Keratinocyte (primary cell): ENCODE measurements around the gene AP4B1. TPM values are rescaled to one million over a fixed set of nuclear protein-coding genes. Genes with fewer than 3 reads are reported as not detected.
A peak's percentile ranks its signal among the peaks of the same experiment; 100 is the strongest.

ENCODE experiments used
- DNase-seq: peaks from one replicate; pipeline ENCODE4 v3.0.0-alpha.2; 2011; ENCODE audit warnings: low read depth, missing footprints, low spot score
- FAIRE-seq: peaks from 2 replicates; lab custom pipeline; 2011; peaks lifted over from hg19 to GRCh38; lab: Jason Lieb, UNC
- H2AFZ ChIP-seq: 2 replicates; pipeline ENCODE4 v1.6.0; 2012; ENCODE audit warnings: low read length, control low read depth, inconsistent platforms; ENCODE audit not compliant: control insufficient read depth
- H3K27ac ChIP-seq: 2 replicates; pipeline ENCODE4 v1.5.1; 2011; ENCODE audit warnings: low read length; ENCODE audit not compliant: control insufficient read depth, insufficient read depth
- H3K27me3 ChIP-seq: 3 replicates; pipeline ENCODE4 v1.6.0; 2011; ENCODE audit warnings: low read length; ENCODE audit not compliant: control insufficient read depth, insufficient read depth; ENCODE audit errors: extremely low read depth
- H3K36me3 ChIP-seq, 2 experiments: 2 replicates in 1 of 2; 3 replicates in 1 of 2; pipeline ENCODE4 v1.5.1; 2011; ENCODE audit warnings: low read length in 2 of 2, mild to moderate bottlenecking in 1 of 2; ENCODE audit not compliant: control insufficient read depth in 2 of 2, insufficient read depth in 2 of 2; ENCODE audit errors: extremely low read depth in 1 of 2
- H3K4me1 ChIP-seq: 3 replicates; pipeline ENCODE4 v1.5.1; 2011; ENCODE audit warnings: low read length; ENCODE audit not compliant: control insufficient read depth, insufficient read depth; ENCODE audit errors: extremely low read depth
- H3K4me2 ChIP-seq: 3 replicates; pipeline ENCODE4 v1.6.0; 2011; ENCODE audit warnings: low read depth, low read length; ENCODE audit not compliant: control insufficient read depth, insufficient read depth; ENCODE audit errors: extremely low read depth
- H3K4me3 ChIP-seq, 3 experiments: fragments of 200-600 bp in 1 of 3; sonication (generic) in 1 of 3; 2 replicates in 2 of 3; 3 replicates in 1 of 3; pipeline ENCODE4 v1.5.1; 2011 to 2016; ENCODE audit warnings: low read length in 3 of 3, mild to moderate bottlenecking in 3 of 3, control low read depth in 2 of 3, inconsistent platforms in 1 of 3, low read depth in 1 of 3, mixed read lengths in 1 of 3, mixed run types in 1 of 3, moderate library complexity in 1 of 3; ENCODE audit not compliant: control insufficient read depth in 2 of 3, insufficient read depth in 2 of 3; ENCODE audit errors: extremely low read depth in 1 of 3
- H3K79me2 ChIP-seq: 2 replicates; pipeline ENCODE4 v1.6.0; 2012; ENCODE audit warnings: low read length; ENCODE audit not compliant: control insufficient read depth, insufficient read depth
- H3K9ac ChIP-seq: 3 replicates; pipeline ENCODE4 v1.6.0; 2011; ENCODE audit warnings: low read length; ENCODE audit not compliant: control insufficient read depth, insufficient read depth; ENCODE audit errors: extremely low read depth
- H3K9me1 ChIP-seq: 3 replicates; pipeline ENCODE4 v1.6.0; 2011; ENCODE audit warnings: low read length; ENCODE audit not compliant: control insufficient read depth, insufficient read depth; ENCODE audit errors: extremely low read depth
- H3K9me3 ChIP-seq: 2 replicates; pipeline ENCODE4 v1.5.1; 2012; ENCODE audit warnings: low read depth, low read length; ENCODE audit not compliant: control insufficient read depth
- H4K20me1 ChIP-seq: 3 replicates; pipeline ENCODE4 v1.6.0; 2011; ENCODE audit warnings: low read length; ENCODE audit not compliant: control insufficient read depth, insufficient read depth; ENCODE audit errors: extremely low read depth
- CTCF ChIP-seq, 3 experiments: IDR thresholded peaks in 1 of 3; conservative IDR thresholded peaks in 1 of 3; optimal IDR thresholded peaks in 1 of 3; 2 replicates in 2 of 3; 3 replicates in 1 of 3; pipeline versions ENCODE3 to v1.5.1; 2011; ENCODE audit warnings: low read length in 3 of 3, mild to moderate bottlenecking in 3 of 3, moderate library complexity in 2 of 3, control low read depth in 1 of 3, inconsistent platforms in 1 of 3; ENCODE audit not compliant: insufficient read depth in 2 of 3; ENCODE audit errors: extremely low read depth in 1 of 3
- EZH2 ChIP-seq: IDR thresholded peaks from one replicate; pipeline ENCODE4 v1.6.1; 2012; ENCODE audit warnings: inconsistent platforms, mild to moderate bottlenecking, low read length, moderate library complexity
- dilution Hi-C: fragments of 300-500 bp; cut with MboI; formaldehyde crosslinking; loops from one replicate; pipeline ENCODE4 v1.7.0; 2020; ENCODE audit warnings: low sequenced_read_pairs; ENCODE audit not compliant: extremely low pct_ligation_motif_present
- polyA plus RNA-seq, 5 experiments: library from polyadenylated mRNA; depleted of rRNA in 3 of 5; stranded (reverse) in 3 of 5; stranded (forward) in 1 of 5; unstranded in 1 of 5; fragments of >200 nt; gene quantifications; 1 replicate in 1 of 5; 2 replicates in 3 of 5; 3 replicates in 1 of 5; pipeline versions ENCODE4 v1.2.1 to v1.2.3, GENCODE V29; 2011 to 2012; ENCODE audit warnings: missing spikeins in 2 of 5, low read depth in 1 of 5, low replicate concordance in 1 of 5

Gene AP4B1
- polyA plus RNA-seq, 1 donor (not counting 4 experiments of a cell fraction or from before 2014, with no cell fraction given): 16.5 TPM

DNA sequence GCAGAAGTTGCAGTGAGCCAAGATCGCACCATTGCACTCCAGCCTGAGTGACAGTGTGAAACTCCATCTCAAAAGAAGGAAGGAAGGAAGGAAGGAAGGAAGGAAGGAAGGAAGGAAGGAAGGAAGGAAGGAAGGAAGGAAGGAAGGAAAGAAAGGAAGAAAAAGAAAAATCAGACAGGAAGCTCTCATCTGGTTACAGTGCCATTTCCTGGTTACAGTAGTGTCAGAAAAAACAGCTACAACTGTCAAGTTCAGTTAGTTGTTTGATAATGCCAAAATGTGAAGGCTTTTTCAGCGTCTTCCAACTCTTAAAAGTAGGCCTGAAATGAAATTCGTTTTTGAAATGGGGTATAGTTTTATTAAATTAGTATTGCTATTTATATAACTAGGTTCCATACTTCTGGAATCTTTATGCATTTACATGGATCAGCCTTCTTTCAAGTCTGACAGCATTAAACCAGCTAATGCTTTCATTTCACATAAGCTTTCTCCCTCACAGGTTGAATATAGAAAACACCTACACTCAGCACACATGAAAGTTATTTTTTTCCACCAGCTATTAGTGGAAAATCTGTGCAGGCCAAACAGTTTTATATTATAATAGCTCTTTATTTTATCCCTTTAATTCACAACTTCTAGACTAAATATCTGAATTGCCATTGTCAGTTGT is 54.3 kb downstream of the AP4B1 start:
- no peak for TF ChIP-seq EZH2
- TF ChIP-seq CTCF (optimal IDR thresholded peaks at IDR 0.05 in 1 of 3, IDR thresholded peaks at IDR 0.05 in 1 of 3, conservative IDR thresholded peaks at IDR 0.05 in 1 of 3; ENCODE audit: extremely low read depth in 1 of 3, insufficient read depth in 2 of 3, low read length in 3 of 3): no peak
- no peak overlapping the region for H3K27ac ChIP-seq
- no peaks in the 10 kb centered on the region for H3K9me1 ChIP-seq
- no peaks in the 10 kb centered on the region for H4K20me1 ChIP-seq
- dilution Hi-C loops: no loop called here
- H3K79me2 ChIP-seq: no peaks in the 10 kb centered on the region
- FAIRE-seq: no peak
- no peaks in the 10 kb centered on the region for H3K4me1 ChIP-seq
- peak overlapping the region; percentile 20 for H2AFZ ChIP-seq
- no peak overlapping the region for H3K4me3 ChIP-seq
- DNase-seq: no peak
- H3K9me3 ChIP-seq: no peaks in the 10 kb centered on the region
- no peaks in the 10 kb centered on the region for H3K27me3 ChIP-seq
- no peak overlapping the region for H3K4me2 ChIP-seq
- no peaks in the 10 kb centered on the region for H3K36me3 ChIP-seq
- H3K9ac ChIP-seq: no peak overlapping the region

DNA sequence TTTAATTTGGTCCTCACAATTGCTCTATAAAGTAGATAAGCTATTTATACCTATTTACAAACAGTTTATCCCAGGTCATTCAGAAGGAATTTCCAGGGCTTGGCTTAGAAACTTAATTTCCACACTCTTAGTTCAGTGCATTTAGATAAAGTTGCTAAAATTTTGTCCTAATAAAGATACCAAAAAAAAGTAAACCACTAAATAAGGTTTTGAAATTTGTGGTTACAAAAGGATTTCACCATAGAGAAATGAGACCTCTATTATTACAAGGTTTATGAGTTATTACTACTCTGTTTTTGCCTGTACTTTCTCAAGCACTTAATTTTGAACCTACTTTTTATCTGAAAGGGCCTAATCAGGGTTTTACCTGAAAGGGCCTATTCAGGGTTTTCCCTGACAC is 55.5 kb downstream of the AP4B1 start:
- Histone ChIP-seq H3K27me3 (no peaks in the 10 kb centered on the region), H3K9me3 (no peaks in the 10 kb centered on the region), H4K20me1 (no peaks in the 10 kb centered on the region), H3K9me1 (no peaks in the 10 kb centered on the region), H3K36me3 (no peaks in the 10 kb centered on the region), H3K27ac (no peak overlapping the region), H3K9ac (no peak overlapping the region), H3K4me3 (no peak overlapping the region), H2AFZ (no peak overlapping the region), H3K4me2 (no peak overlapping the region), H3K4me1 (no peaks in the 10 kb centered on the region), H3K79me2 (no peaks in the 10 kb centered on the region)
- dilution Hi-C loops: no loop called here
- TF ChIP-seq CTCF (optimal IDR thresholded peaks at IDR 0.05 in 1 of 3, IDR thresholded peaks at IDR 0.05 in 1 of 3, conservative IDR thresholded peaks at IDR 0.05 in 1 of 3; ENCODE audit: extremely low read depth in 1 of 3, insufficient read depth in 2 of 3, low read length in 3 of 3) (no peak), EZH2 (no peak)
- FAIRE-seq (no peak), DNase-seq (no peak)
